DMS53 (cell line): Measurements from ENCODE around the gene TRPV2.

Experiments
- DNase-seq: peaks from one replicate; lab custom pipeline; 2025; lab: John Stamatoyannopoulos, UW

The TRPV2 gene

DNA sequence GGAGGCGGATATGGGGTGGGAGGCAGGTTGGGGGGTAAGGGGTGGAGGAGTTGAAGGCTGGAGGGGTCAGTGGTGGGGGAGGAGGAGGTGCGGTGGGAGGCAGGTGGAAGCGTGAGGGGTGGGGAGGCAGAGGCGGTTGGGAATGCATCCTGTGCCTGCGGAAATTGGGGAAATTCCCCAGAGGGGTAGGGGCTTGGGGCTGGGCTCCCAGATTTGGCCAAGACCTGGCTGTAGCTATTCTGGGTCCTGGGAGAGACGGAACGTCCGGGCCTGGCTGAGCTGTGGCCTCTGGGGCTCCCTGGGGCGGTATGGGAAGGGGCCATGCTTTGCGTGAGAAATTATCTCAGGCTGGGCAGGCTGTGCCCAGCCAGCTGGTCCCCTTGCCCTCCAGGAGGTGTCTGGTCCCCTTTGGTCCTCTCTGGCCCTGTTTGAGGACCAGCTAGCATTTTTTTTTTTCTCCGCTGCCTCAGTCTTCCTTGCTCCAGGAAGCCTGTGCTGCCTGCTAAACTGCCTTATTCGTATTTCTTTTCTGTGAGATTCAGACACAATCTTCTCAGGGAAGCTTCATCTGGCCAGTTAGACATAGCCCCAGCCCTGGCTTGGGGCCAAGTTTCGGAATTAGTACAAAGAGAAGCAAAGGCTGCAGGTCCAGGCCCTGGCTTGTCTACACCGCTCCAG, 7.3 kb upstream of the TRPV2 start:
- peak; percentile 76 for DNase-seq

DNA sequence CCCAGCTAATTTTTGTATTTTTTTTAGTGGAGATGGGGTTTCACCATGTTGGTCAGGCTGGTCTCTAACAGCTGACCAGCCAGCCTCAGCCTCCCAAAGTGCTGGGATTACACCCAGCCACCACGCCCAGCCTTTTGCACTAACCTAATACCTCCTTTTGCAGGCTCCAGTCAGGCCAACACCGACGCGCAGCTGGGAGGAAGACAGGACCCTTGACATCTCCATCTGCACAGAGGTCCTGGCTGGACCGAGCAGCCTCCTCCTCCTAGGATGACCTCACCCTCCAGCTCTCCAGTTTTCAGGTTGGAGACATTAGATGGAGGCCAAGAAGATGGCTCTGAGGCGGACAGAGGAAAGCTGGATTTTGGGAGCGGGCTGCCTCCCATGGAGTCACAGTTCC, 2.0 kb downstream of the TRPV2 start:
- DNase-seq, result no peak

DNA sequence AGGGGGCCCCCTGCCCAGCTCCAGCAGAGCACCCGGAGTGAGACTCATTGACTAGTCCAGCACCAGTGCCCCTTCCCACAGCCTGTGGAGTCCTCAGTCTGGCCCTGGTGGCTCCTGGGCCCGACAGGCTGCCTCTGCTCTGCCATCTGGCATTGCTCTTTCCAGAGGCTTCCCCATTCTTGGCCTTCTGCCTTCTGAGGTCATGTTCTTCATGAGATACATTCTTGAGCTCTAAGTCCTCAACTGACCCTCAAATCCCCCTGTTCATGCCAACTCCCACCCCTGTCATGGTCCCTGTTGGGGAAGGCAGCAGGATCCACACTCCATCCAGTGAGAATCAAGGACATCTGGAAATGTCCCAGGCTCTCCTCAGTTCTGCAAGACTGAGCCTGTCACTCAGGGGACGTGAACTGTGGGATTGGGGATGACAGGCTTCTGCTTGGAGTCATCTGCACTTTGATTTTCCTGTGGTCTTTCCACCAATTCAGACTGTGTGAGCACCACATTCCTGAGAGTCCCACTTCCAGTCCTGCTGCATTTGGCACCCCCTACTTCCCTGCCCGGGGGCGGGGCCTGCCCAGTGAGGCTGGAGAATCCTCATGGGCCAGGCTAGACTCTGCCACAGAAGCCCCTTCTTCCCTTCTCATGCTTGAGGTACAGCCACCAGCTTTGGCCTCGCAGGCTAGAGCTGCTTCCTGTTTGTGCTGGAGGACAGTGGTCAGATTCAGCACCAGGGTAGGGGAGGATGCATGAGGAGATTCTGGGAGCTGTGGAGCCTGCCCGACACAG, 2.7 kb downstream of the TRPV2 start:
- no peak for DNase-seq

DNA sequence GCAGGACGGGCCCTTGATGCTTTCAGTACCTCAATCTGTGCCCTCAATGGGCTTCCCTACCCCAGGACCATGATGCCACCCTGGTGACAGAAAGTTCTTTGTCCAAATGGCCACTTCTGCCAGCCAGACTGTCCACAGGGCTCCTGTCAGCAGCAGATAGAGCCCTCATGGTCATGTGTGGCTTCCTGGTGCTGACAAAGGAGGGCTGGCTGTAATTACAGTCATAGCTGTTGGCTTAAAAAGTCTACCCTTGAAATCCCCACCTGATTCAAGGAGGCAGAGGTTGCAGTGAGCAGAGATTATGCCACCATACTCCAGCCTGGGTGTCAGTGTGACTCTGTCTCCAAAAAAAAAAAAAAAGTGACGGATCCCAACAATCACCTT, 3.3 kb downstream of the TRPV2 start:
- DNase-seq, result no peak

DNA sequence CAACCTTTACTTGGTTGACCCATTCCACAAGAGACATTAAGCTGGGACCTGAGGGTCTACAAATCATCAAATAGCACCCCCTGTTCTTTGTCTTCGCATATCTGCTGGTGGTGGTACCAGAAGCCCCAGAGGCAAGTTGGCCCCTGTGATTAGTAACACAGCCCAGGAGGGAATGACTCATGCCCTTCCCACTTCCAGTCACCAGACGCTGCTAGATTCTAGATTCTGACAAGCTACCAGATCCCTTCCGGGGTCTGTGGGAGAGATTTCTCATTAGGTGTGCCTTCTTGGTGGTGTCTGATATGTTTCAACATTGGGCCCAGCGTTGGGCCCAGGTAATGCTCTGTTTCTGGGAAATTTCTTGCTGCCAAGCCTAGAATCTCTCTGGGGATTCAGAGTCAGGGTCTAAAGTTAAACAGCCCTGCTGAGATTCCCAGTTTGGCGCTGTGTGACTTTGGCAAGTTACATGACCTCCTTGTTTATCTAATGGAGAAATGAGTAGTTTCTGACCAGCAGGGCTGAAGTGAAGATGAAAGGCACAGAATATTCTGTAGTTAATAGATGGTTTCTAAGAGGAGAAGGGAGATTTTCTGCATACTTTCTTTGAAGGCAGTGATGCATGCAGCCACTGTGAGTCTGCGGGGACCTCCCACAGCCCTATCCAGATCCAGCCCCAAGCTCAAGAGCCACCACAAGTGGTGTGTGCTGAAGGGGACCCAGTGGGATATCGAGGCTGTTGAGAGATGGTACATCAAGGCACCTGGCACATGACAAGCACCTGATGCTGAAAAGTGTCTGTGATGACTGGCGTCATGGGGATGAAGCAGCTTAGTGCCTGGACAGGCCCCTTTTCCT, 3.9 kb downstream of the TRPV2 start:
- DNase-seq, result peak; percentile 21

DNA sequence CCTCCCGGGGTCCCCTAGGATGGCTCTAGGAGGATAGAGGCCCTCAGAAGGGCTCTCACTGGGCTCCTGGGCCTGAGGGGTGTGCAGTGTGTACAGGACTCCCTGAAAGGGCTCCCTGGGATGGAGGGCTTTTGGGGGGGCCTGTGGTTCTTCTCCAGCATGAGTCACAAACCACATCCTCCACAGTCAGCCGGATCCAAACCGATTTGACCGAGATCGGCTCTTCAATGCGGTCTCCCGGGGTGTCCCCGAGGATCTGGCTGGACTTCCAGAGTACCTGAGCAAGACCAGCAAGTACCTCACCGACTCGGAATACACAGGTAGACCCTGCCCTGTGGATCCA, 4.5 kb downstream of the TRPV2 start:
- DNase-seq, result no peak

DNA sequence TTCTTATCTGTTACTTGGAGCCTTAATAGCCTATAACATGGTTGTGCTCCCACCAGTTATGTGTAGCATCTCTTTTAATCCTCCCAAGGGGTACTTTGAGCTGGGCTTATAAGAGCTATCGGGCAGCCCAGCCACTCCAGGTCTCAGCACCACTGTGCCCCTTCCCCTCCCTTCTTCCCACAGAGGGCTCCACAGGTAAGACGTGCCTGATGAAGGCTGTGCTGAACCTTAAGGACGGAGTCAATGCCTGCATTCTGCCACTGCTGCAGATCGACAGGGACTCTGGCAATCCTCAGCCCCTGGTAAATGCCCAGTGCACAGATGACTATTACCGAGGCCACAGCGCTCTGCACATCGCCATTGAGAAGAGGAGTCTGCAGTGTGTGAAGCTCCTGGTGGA, 7.0 kb downstream of the TRPV2 start:
- DNase-seq, result no peak

DNA sequence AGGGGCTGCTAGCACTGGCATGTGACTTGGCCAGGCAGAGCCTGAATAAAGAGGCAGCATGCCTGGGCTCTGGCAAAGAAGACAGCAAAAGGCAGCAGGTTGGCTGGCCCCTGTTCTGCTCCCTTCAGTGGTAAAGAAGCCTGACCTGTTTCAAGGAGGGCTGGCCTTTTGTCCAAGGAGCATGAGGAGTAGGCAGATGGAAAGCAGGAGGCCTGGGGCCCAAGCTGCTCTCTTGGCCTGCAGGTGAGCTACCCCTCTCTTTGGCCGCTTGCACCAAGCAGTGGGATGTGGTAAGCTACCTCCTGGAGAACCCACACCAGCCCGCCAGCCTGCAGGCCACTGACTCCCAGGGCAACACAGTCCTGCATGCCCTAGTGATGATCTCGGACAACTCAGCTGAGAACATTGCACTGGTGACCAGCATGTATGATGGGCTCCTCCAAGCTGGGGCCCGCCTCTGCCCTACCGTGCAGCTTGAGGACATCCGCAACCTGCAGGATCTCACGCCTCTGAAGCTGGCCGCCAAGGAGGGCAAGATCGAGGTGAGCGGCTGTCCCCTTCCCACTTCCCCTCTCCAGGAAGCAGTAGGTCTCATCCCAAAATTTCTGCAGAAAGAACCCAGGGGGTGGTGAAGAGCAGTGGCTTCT, 8.0 kb downstream of the TRPV2 start:
- no peak for DNase-seq

DNA sequence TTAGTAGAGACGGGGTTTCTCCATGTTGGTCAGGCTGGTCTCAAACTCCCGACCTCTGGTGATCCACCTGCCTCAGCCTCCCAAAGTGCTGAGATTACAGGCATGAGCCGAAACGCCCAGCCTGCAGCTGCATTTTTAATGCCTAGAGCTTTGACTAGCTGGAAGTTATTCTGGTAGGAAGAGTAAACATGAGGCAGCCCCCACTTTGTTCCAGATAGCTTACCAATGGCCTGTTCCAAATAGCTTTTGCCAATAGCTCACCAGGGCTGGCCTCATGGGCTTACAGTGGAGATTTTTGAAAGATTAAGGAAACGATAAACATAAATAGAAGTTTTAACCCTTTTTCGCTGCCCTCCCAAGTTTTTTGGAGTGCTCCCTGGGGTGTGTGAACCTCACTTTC, 9.8 kb downstream of the TRPV2 start:
- DNase-seq, result peak; percentile 45

DNA sequence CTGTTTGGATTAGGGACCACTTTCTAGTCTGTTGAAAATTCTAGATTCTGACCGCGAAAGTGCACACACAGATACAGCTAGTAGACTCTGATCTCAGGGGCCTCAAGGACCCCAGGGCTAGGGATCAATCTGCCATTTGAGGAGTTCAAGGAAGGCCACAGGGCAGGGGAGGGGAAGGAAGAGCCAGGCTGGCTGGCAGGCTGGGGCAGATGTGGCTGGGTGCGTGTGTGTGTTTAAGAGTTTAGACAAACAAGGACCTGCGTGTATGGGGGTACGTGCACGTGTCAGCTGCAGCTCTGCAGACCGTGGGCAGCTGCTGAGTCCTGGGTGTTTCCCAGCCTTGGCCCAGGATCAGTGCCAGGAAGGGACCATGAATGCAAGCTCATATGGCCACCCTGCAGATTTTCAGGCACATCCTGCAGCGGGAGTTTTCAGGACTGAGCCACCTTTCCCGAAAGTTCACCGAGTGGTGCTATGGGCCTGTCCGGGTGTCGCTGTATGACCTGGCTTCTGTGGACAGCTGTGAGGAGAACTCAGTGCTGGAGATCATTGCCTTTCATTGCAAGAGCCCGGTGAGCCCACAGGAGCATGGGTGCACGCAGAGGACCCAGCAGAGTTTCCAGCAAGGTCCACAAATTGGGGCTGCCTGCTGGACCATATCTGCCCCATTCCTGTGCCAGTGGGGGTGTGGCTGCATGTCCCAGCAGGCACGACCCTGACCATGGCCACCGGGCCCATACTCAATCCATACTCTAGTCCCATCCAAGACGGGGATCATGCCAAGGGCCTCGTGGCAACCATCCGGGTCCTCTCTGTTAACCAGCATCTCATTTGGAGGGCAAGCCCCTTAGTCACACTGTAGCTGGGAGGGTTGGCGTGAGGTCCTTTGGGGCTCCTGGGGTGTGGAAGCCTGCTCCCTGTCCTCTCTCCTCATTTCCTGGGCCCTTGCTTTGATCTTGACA, 10.6 kb downstream of the TRPV2 start:
- DNase-seq, result peak; percentile 91

DNA sequence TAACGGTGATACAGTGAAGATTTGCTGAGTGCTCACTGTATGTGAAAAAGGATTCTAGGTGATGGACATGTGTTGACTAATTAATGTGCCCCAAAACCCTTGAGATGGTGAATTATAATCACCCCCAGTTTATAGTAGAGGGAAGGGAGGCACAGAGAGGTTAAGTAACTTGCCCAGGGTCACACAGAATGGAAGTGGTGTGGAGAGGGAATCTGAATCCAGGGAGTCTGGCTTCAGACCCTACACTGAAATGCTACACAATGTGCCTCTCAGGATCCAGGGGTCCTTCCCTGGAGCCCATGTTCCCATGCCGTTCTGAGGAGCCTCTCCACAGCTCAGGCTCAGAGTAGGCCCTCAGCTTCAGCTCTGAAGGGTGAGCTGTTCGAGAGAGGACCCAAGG, 11.6 kb downstream of the TRPV2 start:
- DNase-seq, result no peak

DNA sequence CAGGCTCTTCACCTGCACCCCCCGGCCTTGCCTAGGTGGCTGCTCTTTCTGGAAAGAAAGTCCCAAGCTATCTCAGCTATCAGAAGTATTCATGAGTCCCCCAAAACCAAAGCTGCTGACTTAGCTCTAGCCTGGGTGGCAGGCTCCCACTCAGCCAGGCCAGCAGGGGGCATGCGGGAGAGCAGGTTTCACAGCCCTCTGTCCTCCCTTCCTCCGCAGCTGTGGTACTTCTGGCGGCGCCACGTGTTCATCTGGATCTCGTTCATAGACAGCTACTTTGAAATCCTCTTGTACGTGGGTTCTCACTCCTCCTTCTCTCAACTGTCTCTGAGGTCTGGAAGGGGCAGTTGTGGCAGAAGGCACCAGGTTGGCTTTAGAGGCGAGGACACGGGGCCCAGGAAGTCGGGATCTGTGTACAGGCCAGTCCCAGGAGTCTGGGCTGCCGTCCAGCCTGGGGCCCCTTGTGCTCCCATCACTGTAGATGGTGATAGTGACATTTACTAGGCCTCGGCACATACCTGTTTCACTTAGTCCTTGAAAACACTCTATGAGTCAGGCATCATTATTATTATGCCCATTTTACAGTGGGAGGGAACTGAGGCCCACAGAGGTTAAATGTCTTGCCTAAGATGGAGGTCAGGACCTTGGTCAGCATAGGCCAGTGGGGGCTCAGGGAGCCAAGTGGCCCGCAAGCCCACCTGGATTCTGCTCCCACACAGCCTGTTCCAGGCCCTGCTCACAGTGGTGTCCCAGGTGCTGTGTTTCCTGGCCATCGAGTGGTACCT, 12.9 kb downstream of the TRPV2 start:
- DNase-seq, result peak; percentile 52

DNA sequence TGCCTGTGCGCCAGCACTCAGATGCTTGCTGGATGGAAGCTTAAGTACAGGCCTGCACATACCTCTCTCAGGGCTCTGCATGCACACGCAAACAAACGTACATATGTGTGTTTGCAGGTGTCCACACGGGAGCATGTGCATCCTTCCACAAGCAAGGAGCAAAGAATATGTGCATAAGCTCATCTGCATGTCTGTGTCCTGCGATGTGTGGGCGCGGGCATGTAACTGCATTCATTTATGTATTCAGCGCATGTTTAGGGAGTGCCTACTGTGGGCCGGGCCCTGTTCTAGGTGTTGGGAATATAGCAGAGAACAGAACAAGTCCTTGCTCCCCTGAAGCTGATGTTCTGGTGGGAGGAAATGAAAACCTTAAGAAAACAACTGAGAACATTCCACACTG, 13.7 kb downstream of the TRPV2 start:
- no peak for DNase-seq

DNA sequence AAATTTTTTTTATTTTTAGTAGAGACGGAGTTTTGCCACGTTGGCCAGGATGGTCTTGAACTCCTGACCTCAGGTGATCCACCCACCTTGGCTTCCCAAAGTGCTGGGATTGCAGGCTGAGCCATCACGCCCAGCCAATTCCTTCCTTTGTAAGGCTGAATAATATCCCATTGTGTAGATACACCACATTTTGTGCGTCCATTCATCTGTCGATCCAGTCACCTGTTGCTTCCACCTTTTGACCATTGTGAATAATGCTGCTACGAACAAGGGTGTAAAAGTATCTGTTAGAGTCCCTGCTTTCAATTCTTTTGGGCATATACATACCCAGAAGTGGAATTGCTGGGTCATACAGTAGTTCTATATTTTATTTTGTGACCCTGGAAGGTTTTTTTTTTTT, 15.3 kb downstream of the TRPV2 start:
- DNase-seq, result no peak

DNA sequence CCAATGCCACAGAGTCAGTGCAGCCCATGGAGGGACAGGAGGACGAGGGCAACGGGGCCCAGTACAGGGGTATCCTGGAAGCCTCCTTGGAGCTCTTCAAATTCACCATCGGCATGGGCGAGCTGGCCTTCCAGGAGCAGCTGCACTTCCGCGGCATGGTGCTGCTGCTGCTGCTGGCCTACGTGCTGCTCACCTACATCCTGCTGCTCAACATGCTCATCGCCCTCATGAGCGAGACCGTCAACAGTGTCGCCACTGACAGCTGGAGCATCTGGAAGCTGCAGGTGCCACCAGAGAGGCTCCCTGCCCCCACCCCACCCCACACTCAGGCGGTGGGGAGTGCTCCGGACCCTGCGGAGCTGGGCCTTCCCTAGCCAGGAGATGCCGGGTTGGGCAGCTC, 16.6 kb downstream of the TRPV2 start:
- no peak for DNase-seq

DNA sequence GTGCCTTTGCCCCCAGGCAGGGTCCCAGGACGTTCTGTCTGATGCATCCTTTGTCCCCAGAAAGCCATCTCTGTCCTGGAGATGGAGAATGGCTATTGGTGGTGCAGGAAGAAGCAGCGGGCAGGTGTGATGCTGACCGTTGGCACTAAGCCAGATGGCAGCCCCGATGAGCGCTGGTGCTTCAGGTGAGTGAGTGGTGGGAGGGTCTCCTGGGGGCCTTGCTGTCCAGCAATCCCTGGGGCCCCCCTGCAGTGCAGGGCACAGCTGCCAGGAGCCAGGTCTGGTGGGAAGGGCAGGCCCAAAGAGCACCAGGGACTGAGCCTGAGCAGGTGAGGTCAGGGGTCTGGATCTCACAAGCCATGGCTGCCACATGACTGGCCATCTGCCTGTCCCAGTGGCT, 18.1 kb downstream of the TRPV2 start:
- DNase-seq, result no peak

DNA sequence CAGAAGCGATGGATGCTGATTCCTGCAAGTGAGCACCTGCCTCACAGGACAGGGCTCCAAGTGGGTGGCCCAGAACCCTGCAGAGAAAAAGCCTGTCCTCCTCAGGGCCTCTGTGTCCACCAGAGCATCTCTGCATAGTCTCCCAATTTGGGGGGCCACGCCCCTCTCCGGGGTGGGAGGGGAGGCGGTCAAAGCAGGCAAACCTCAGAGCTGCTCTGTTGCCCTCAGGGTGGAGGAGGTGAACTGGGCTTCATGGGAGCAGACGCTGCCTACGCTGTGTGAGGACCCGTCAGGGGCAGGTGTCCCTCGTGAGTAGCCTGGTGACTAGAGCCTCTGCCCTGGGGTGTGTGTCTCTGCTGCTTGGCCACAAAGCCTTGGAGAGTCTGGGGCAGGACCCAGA, 19.3 kb downstream of the TRPV2 start:
- no peak for DNase-seq

DNA sequence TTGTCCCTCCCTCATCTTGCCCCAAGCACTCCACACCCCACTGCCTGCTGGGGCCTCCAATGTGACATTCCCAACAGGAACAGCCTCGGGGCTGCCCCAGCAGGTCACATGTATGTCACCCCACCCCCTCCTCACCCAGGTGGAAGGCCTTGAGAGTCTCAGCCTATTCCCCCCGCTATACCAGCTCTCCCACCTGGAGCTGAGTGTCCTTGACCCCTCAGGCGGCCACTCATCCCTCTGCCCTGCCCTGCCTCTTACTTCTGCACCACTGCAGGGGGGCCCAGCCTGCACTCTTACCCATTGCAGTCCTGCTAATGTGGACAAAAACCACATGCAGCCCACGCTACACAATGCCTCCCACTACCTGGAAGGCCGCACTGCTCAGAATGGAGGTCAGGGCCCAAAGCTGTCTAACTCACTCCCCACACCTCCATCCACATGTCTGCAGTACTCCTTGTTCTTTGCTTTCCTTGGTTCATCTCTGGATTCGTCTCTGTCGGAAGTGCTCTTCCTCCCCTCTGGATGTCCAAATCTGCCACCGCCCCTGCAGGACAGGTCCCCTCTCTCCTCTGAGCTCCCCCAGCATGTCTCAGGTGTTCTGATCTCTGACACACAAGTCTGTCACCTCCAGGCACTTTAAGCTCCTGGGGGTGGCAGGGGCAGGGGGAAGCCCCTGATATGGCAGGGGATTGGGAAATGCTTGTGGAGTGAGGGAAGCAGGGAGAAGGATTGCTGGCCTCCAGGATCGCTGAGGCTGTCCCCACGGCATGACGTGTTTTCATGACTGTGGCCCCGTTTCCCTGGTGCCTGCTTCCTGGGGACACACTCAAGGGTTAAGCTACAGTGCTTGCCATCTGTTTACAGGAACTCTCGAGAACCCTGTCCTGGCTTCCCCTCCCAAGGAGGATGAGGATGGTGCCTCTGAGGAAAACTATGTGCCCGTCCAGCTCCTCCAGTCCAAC, 20.8 kb downstream of the TRPV2 start:
- DNase-seq, result no peak

DNA sequence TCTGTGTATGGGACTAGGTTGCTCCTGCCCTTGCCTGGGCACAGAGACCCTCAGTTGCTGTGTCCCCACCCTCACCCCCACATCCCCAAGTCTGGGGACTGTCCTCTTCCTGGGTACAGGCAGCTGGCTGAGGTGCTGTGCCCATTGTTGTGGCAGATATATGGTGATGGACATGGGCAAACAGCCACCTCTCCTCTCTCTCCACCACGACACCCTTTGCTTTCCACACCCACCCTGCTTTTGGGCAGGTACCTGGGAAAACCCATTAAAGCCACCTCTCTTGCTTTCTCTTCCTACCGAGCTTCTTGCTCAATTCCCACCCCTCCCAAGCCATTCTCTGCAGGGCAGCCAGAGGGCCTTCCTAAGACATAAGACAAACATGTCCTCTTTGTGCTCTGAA, 21.7 kb downstream of the TRPV2 start:
- DNase-seq, result no peak
